HG03060 (cell line): ENCODE measurements around the gene CSMD2.

ENCODE experiments used
- ATAC-seq: cut with Tn5 transposase; IDR thresholded peaks from one replicate; pipeline ENCODE4 v1.9.1; 2021; ENCODE audit warnings: low read depth, moderate number of reproducible peaks; ENCODE audit not compliant: unreplicated experiment

Gene CSMD2

GRCh38 chr1:33667386-33668282 lies 497.4 kb downstream of the CSMD2 start:
- ATAC-seq, result no peak

DNA sequence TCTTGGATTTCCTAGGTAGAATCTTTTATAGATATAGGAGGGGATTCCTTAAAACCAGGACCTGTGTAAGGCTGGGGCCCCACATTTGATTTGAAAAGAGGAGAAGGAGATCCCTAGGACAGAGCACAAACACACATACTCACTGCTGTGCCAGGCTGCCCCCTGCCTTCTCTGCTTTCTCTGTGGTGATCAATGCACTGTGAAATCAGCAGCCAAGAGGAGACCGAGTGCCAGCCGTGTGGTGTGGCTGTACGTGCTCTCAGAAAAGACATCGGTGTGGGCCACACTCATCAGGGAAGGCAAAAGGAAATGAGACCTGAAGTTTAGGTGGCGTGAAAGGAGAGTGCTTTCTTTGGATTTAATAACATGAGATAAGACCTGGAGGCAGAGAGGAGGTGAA lies 498.4 kb downstream of the CSMD2 start:
- no peak for ATAC-seq

- no peak for ATAC-seq
These were observed 503.1 kb downstream of the CSMD2 start for GRCh38 chr1:33661811-33662454.

GRCh38 chr1:33660956-33661355 lies 504.1 kb downstream of the CSMD2 start:
- ATAC-seq, result no peak

- ATAC-seq, result no peak
These were observed 504.8 kb downstream of the CSMD2 start for GRCh38 chr1:33660244-33660643.

DNA sequence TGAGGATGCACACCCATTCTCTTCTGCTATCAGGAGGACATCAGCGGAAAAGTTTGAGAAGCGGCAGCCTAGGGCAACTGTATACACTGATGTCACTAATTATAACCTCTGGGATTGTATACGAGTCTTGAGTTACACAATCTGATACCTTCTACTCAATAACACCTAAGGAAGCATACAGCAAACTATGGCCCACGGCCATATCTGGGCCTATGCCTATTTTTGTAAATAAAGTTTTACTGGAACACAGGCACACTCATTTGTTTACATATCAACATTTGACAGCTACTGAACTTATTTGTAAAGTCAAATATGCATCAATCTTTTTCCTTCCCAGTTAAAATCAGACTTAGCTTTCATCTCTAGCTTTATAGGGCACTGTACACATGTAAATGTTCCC lies 505.4 kb downstream of the CSMD2 start:
- no peak for ATAC-seq

DNA sequence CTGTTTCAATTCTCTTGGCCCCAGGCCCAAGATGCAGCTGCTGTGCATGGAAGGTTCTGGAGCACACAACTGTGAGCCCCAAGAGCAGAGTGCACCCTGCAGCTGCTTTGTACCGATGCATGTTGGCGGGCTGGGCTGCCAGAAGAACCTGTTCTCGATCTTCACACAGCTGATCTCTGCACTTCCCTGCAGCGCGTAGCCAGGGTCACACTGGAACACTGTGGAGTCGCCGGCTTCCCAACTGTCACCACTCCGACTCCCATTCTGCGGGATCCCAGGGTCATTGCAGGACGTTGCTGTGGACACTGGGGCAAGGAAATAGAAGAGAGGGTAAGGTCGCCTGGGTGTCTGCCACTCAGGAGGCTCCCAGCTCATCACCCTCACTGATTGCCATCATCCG lies 507.2 kb downstream of the CSMD2 start:
- no peak for ATAC-seq

GRCh38 chr1:33656467-33657005 lies 508.5 kb downstream of the CSMD2 start:
- ATAC-seq, result no peak

DNA sequence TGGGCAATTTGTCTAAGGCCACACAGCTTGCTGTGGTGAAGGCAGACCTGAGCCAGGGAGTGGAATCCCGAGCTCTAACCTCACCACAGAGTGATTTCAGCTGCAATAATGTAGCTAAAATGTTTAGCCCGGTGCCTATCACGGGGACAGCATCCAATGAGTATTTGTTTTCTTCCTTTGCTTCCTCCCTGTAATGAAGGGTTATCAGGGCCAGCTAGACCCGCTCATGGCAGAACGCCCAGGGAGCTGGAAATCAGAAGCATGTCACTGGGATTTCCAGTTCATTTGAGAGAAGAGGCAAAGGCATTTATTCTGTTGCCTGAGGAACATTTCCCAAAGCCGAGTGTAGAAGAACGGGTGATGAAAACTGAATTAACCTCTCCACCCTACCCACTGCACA lies 509.5 kb downstream of the CSMD2 start:
- ATAC-seq, result no peak

- no peak for ATAC-seq
These were observed 510.7 kb downstream of the CSMD2 start for GRCh38 chr1:33654267-33654834.

- ATAC-seq, result no peak
These were observed 511.8 kb downstream of the CSMD2 start for GRCh38 chr1:33653226-33653625.

- no peak for ATAC-seq
These were observed 514.3 kb downstream of the CSMD2 start for GRCh38 chr1:33650708-33651107.

GRCh38 chr1:33649759-33650158 lies 515.3 kb downstream of the CSMD2 start:
- no peak for ATAC-seq

GRCh38 chr1:33643216-33643615 lies 521.8 kb downstream of the CSMD2 start:
- no peak for ATAC-seq

DNA sequence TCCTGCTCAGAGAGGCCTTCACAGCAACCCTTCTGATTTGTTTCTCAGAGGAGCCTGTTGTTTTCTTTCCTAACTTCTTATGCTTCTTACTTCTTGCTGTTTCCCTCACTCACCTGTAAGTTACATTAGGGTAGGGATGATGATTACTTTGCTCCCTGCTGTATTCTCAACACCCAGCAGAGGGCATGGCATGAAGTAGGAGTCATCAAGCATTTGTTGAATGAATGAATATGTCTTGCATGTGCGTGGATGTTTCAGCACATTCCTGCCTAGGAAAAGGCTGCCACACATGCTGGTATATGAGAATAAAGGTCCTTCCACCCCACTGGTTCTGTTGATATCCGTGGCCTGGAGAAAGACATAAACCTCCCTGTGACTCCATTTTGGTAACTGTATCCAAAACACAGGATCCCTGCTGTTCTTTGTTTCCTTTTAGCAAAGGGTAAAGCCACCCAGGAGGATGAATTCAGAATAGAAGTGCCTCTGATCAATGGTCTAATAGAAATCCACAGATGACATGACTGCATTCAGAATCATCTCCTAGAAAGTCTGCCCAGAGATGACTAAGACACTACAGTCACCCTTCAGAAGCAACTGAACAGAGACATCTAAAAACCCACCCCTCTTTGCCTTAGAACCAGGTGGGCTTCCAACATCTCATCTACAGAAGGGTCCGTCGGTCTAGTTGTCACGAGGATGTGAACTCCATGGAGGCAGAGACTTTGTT lies 523.8 kb downstream of the CSMD2 start:
- no peak for ATAC-seq

- ATAC-seq, result no peak
These were observed 524.8 kb downstream of the CSMD2 start for GRCh38 chr1:33640114-33640660.

GRCh38 chr1:33637846-33638440 lies 527.1 kb downstream of the CSMD2 start:
- ATAC-seq, result no peak

GRCh38 chr1:33636209-33636608 lies 528.8 kb downstream of the CSMD2 start:
- ATAC-seq, result no peak

DNA sequence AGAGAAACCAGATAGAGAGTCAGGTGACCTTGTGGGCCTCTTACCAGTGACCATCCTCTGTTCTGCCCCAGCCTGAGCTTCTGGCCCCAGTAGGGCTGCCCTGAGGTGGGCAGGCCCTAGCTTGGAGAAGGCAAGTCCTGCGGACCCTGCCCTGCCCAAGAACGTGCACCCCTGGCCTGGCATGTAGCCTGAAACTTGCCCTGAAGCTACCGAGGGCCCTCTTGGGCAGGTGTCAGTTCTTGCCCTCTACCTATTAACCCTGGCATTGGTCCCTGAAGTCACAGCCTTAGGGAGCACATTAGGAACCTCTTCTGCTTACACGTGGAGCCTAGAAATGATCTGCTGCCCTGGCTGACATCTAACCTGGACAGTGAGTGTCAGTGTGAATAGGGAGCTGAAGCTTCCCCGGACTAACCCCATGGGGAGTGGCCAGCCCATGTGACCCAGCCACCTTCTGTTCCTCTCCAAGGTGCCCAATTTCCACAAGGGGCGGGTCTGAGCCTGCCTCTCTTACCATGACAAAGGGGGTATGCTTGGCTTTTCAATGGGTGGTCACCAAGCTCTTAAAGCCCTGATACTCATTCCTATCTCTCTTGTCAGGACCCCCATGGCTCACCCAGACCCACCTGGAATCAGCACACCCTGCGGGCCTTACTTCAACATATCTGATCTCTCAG lies 529.6 kb downstream of the CSMD2 start:
- ATAC-seq, result no peak
